ENCODE measurements around the gene SLC9C1. TPM values are rescaled to one million over a fixed set of nuclear protein-coding genes. Genes with fewer than 3 reads are reported as not detected.

SLC9C1 gene
- total RNA-seq, 1 experiment from 2014 or later, result 0.50 TPM

- Histone ChIP-seq H3K56ac (ENCODE audit: insufficient read length, low read depth, low read length) (no peak overlapping the region), H4K5ac (ENCODE audit: insufficient read length, low read depth, low read length) (no peak overlapping the region), H2BK20ac (ENCODE audit: low read depth, low read length, poor library complexity, severe bottlenecking) (no peak overlapping the region), H3K79me1 (ENCODE audit: insufficient read depth, low read depth, low read length, poor library complexity, severe bottlenecking) (no peaks in the 10 kb centered on the region), H3K4me1 (ENCODE audit: insufficient read depth, low read length) (peaks cover 7% of the 10 kb centered on the region; the same call in 1 of the 2 replicates), H3K23ac (ENCODE audit: insufficient read length, low read depth, low read length) (no peak overlapping the region), H3K18ac (ENCODE audit: insufficient read length, low read depth, low read length) (no peak overlapping the region), H4K8ac (replicated peaks; ENCODE audit: insufficient read length, low read depth, low read length) (no peak overlapping the region), H2AK5ac (ENCODE audit: insufficient read length, low read length) (no peak overlapping the region), H2BK5ac (ENCODE audit: insufficient read length, low read length) (no peak overlapping the region), H2BK120ac (ENCODE audit: low read depth, low read length, poor library complexity, severe bottlenecking) (no peak overlapping the region), H3T11ph (ENCODE audit: low read length) (no peak overlapping the region), H4K20me1 (ENCODE audit: control insufficient read depth, insufficient read depth, insufficient read length) (no peaks in the 10 kb centered on the region), H3K14ac (ENCODE audit: insufficient read depth, low read length) (no peak overlapping the region), H3K4me2 (ENCODE audit: insufficient read depth, insufficient read length, low read length) (no peak overlapping the region), H3K4ac (ENCODE audit: low read depth, low read length) (no peak overlapping the region), H2BK15ac (ENCODE audit: low read depth, low read length) (no peak overlapping the region), H2BK12ac (ENCODE audit: insufficient read length, low read depth, low read length) (no peak overlapping the region), H4K91ac (ENCODE audit: insufficient read length, low read depth, low read length) (no peak overlapping the region), H3K27me3 (ENCODE audit: insufficient read depth, low read length) (no peaks in the 10 kb centered on the region), H3K23me2 (ENCODE audit: insufficient read length, low read depth, low read length, poor library complexity, severe bottlenecking) (peaks cover 6% of the 10 kb centered on the region), H2AFZ (ENCODE audit: low read length) (no peak overlapping the region), H3K9ac (ENCODE audit: extremely low read depth, insufficient read length, low read length) (no peak overlapping the region), H3K27ac (ENCODE audit: insufficient read length, low read depth, low read length) (no peak overlapping the region), H3K9me3 (ENCODE audit: control insufficient read depth, low read depth, low read length) (no peaks in the 10 kb centered on the region), H3K79me2 (ENCODE audit: insufficient read depth, low read length) (no peaks in the 10 kb centered on the region)
- Mint-ChIP-seq H3K27ac (no peak overlapping the region; a peak in 1 of 7 replicates), H3K9me3 (no peaks in the 10 kb centered on the region), H3K36me3 (ENCODE audit: insufficient read depth in 1 of 3, low read depth in 3 of 3) (peaks cover 0 to 10% (median 3%) of the 10 kb centered on the region in 3 experiments; a peak in 2 of 7 replicates), H3K4me3 (no peak overlapping the region), H3K27me3 (ENCODE audit: low read depth) (no peaks in the 10 kb centered on the region), H3K4me1 (peaks cover 17 to 24% of the 10 kb centered on the region in 2 experiments)
- no peak for DNase-seq
- WGBS (ENCODE audit: extremely low coverage, insufficient read length, low lambda C conversion rate), result no CpG with 5 or more reads among the region's 4 CpGs
- no peak for TF ChIP-seq CTCF (conservative IDR thresholded peaks at IDR 0.05)
Observed at GRCh38 chr3:112307557-112307956, 13.5 kb upstream of the SLC9C1 start.
